VCaP (cell line): ENCODE measurements around the gene CACNB1.

ENCODE experiments used
- H3K27ac ChIP-seq: fragments of 450-650 bp; 2 replicates; pipeline ENCODE4 v1.5.1; 2017
- TF ChIP-seq, protein P1 (sequence below): fragments of 450-650 bp; conservative IDR thresholded peaks from 2 replicates; pipeline ENCODE4 v1.5.1; 2017; ENCODE audit warnings: mild to moderate bottlenecking, moderate library complexity

CACNB1 gene

DNA sequence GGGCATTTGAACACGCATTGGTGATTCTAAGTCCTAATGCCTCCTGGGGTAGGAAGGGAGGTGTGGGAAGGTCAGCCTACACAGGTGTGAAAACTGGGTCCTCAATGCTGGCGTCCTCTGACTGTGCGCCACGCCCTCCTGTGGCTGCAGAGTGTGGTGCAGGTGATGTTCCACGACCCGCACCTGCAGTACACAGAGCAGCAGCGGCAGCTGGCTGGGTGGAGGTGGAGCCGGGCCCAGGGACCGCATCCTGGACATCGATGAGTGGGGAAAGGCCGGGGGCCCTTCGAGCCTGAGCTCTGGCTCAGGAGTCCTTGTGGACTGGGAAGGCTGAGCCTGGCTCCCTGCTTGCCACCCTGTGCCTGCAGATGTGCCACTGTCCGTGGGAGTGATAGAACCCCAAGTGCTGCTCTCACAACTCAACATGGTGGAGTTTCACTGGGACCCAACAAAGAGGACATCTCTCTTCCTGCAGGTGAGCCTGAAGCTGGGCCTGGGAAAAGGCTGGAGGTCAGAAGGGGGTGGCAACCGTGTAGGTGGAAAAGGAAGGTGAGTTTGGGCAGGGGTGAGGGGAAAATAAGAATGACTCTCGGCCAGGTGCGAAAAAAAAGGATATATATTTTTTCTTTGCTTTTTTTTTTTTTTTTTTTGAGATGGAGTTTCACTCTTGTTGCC, 42.3 kb upstream of the CACNB1 start:
- TF ChIP-seq, protein P1, sequence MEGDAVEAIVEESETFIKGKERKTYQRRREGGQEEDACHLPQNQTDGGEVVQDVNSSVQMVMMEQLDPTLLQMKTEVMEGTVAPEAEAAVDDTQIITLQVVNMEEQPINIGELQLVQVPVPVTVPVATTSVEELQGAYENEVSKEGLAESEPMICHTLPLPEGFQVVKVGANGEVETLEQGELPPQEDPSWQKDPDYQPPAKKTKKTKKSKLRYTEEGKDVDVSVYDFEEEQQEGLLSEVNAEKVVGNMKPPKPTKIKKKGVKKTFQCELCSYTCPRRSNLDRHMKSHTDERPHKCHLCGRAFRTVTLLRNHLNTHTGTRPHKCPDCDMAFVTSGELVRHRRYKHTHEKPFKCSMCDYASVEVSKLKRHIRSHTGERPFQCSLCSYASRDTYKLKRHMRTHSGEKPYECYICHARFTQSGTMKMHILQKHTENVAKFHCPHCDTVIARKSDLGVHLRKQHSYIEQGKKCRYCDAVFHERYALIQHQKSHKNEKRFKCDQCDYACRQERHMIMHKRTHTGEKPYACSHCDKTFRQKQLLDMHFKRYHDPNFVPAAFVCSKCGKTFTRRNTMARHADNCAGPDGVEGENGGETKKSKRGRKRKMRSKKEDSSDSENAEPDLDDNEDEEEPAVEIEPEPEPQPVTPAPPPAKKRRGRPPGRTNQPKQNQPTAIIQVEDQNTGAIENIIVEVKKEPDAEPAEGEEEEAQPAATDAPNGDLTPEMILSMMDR: peak; percentile 80
- H3K27ac ChIP-seq: no peak overlapping the region

- no peak overlapping the region for H3K27ac ChIP-seq
- TF ChIP-seq, protein P1: no peak
These were observed 41.0 kb upstream of the CACNB1 start for GRCh38 chr17:39238311-39238972.

DNA sequence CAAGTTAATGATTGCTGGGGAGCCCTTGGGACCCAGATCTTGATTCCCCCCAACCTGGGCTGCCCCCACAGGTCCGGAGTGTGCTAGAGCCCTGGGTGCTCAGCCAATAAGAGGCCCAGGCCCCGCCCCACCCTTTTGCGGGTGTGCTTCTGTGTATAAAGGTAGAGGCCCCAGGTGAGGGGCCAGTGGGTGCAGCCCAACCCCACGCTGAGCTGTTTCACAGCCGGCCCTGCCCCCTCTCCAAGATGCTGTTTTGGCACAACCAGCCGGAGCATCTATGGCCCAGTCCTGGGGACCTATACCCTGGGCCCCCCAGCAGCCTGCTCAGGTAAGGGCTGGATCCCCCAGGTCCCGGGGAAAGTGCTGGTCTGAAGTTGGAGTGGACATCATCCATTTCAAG, 40.1 kb upstream of the CACNB1 start:
- TF ChIP-seq, protein P1: no peak
- H3K27ac ChIP-seq: no peak overlapping the region

GRCh38 chr17:39236981-39237441, 39.5 kb upstream of the CACNB1 start:
- TF ChIP-seq, protein P1: no peak
- no peak overlapping the region for H3K27ac ChIP-seq

GRCh38 chr17:39236450-39236927, 39.0 kb upstream of the CACNB1 start:
- TF ChIP-seq, protein P1: no peak
- no peak overlapping the region for H3K27ac ChIP-seq

- H3K27ac ChIP-seq: no peak overlapping the region
- TF ChIP-seq, protein P1: peak; percentile 82
These were observed 38.3 kb upstream of the CACNB1 start for GRCh38 chr17:39235555-39236449.
